GM12878 (cell line): Measurements from ENCODE around the gene PKN3. TPM values are rescaled to one million over a fixed set of nuclear protein-coding genes. Genes with fewer than 3 reads are reported as not detected.

Experiments
- ATAC-seq: fragments of 200-7000 bp; cut with Tn5 transposase; 3 replicates; pipeline ENCODE4 v1.9.1; 2020; ENCODE audit warnings: mild to moderate bottlenecking, moderate library complexity
- BruUV-seq: library from RNA; stranded (reverse); fragments of 400-500 nt; replicated peaks from 2 replicates; lab custom pipeline; 2021; lab: Mats Ljungman, UMichigan
- CTCF ChIA-PET: fragments of 300-600 bp; sonication (Branson Sonifier 250); formaldehyde crosslinking; extraction: SDS; loops from one replicate; lab custom pipeline; 2021; ENCODE audit warnings: inconsistent platforms; lab: Yijun Ruan, JAX
- POLR2A ChIA-PET: fragments of 350-600 bp; formaldehyde crosslinking; extraction: SDS; loops from one replicate; lab custom pipeline; 2021; ENCODE audit warnings: inconsistent platforms; lab: Charles Lee
- RAD21 ChIA-PET: fragments of 300-600 bp; sonication (Branson Sonifier 250); formaldehyde crosslinking; loops from one replicate; lab custom pipeline; 2023; ENCODE audit warnings: antibody characterized with exemption; ENCODE audit not compliant: unreplicated experiment; lab: Charles Lee
- SMC1A ChIA-PET: fragments of 300-600 bp; sonication (Branson Sonifier 250); formaldehyde crosslinking; loops from one replicate; lab custom pipeline; 2023; ENCODE audit not compliant: unreplicated experiment, uncharacterized antibody; lab: Charles Lee
- DNase-seq: peaks from one replicate; pipeline ENCODE4 v3.0.0-alpha.2; 2011; ENCODE audit warnings: low read depth, low spot score
- FAIRE-seq: peaks from 3 replicates; lab custom pipeline; 2011; peaks lifted over from hg19 to GRCh38; lab: Jason Lieb, UNC
- H2AFZ ChIP-seq: 2 replicates; pipeline ENCODE4 v1.6.0; 2011; ENCODE audit warnings: low read depth, low read length, control low read depth; ENCODE audit not compliant: control insufficient read depth
- H3K27ac ChIP-seq: 2 replicates; pipeline ENCODE4 v1.5.1; 2011; ENCODE audit warnings: control low read depth; ENCODE audit not compliant: control insufficient read depth, insufficient read depth
- H3K27me3 ChIP-seq, 2 experiments: replicated peaks in 1 of 2; 2 replicates each; pipeline versions ENCODE4 v1.6.0 to v1.6.1; 2011; ENCODE audit warnings: low read length in 1 of 2; ENCODE audit not compliant: control insufficient read depth in 2 of 2, insufficient read depth in 2 of 2
- H3K36me3 ChIP-seq, 2 experiments: 2 replicates each; pipeline ENCODE4 v1.5.1; 2011; ENCODE audit warnings: low read length in 1 of 2; ENCODE audit not compliant: control insufficient read depth in 2 of 2, insufficient read depth in 2 of 2
- H3K4me1 ChIP-seq: 2 replicates; pipeline ENCODE4 v1.6.1; 2011; ENCODE audit warnings: mild to moderate bottlenecking, low read length, moderate library complexity, mixed read lengths; ENCODE audit not compliant: control insufficient read depth, insufficient read depth
- H3K4me2 ChIP-seq: 2 replicates; pipeline ENCODE4 v1.6.0; 2011; ENCODE audit warnings: control low read depth; ENCODE audit not compliant: control insufficient read depth, insufficient read depth
- H3K4me3 ChIP-seq: fragments of 200-600 bp; sonication (generic); 2 replicates; pipeline ENCODE4 v1.5.1; 2016
- H3K79me2 ChIP-seq: 2 replicates; pipeline ENCODE4 v1.6.0; 2011; ENCODE audit warnings: low read length; ENCODE audit not compliant: control insufficient read depth, insufficient read depth
- H3K9ac ChIP-seq: 2 replicates; pipeline ENCODE4 v1.8.0; 2011; ENCODE audit warnings: low read length, control low read depth, mixed read lengths; ENCODE audit not compliant: control insufficient read depth, insufficient read depth
- H3K9me3 ChIP-seq: replicated peaks from 3 replicates; pipeline ENCODE4 v1.5.1; 2011; ENCODE audit warnings: mild to moderate bottlenecking, low read length; ENCODE audit not compliant: control insufficient read depth, insufficient read depth
- H4K20me1 ChIP-seq: 2 replicates; pipeline ENCODE4 v1.6.0; 2011; ENCODE audit not compliant: control insufficient read depth, insufficient read depth
- ATF2 ChIP-seq: IDR thresholded peaks from 2 replicates; pipeline ENCODE4 v1.6.1; 2012; ENCODE audit warnings: low read length, inconsistent platforms
- GATAD2B ChIP-seq: fragments of 450-650 bp; conservative IDR thresholded peaks from 2 replicates; pipeline ENCODE4 v1.6.1; 2017; ENCODE audit warnings: low read depth, mild to moderate bottlenecking, moderate library complexity
- MTA2 ChIP-seq: fragments of 450-650 bp; IDR thresholded peaks from 2 replicates; pipeline ENCODE4 v1.6.1; 2016; ENCODE audit warnings: low read depth, mild to moderate bottlenecking, moderate library complexity
- PAX8 ChIP-seq: fragments of 450-650 bp; IDR thresholded peaks from 2 replicates; pipeline ENCODE4 v1.6.1; 2017; ENCODE audit warnings: mild to moderate bottlenecking, moderate library complexity
- SMARCA5 ChIP-seq: fragments of 450-650 bp; IDR thresholded peaks from 2 replicates; pipeline ENCODE4 v1.6.1; 2017; ENCODE audit warnings: mild to moderate bottlenecking
- ZNF207 ChIP-seq: fragments of 450-650 bp; IDR thresholded peaks from 2 replicates; pipeline ENCODE4 v1.6.1; 2014; ENCODE audit warnings: antibody characterized with exemption, mild to moderate bottlenecking, borderline replicate concordance
- ZNF384 ChIP-seq: IDR thresholded peaks from 2 replicates; pipeline ENCODE4 v1.6.1; 2012; ENCODE audit warnings: low read depth, mild to moderate bottlenecking, low read length, improper control_type of control experiment, borderline replicate concordance
- WGBS: methylation state at CpG from one replicate; pipeline ENCODE4 v1.1.6; 2016; ENCODE audit warnings: low lambda C conversion rate; ENCODE audit not compliant: insufficient replicate concordance, insufficient coverage; ENCODE audit errors: missing lambda C conversion rate; 5-methylcytosine and 5-hydroxymethylcytosine counted together
- in situ Hi-C: fragments of 300-500 bp; cut with MboI; formaldehyde crosslinking; loops from 9 replicates; pipeline ENCODE4 v1.14.3; 2018; ENCODE audit warnings: mixed read lengths
- intact Hi-C: fragments of 100-400 bp; cut with micrococcal nuclease; formaldehyde crosslinking; loops from one replicate; pipeline ENCODE4 v1.14.2; 2022; ENCODE audit not compliant: unreplicated experiment
- polyA plus RNA-seq, 11 experiments: library from polyadenylated mRNA; depleted of rRNA in 4 of 11; unstranded in 6 of 11; stranded (reverse) in 5 of 11; fragments of >200 nt; fragmentation: Nextera tagmentation in 4 of 11; fragmentation: Illumina TruSeq in 1 of 11; extraction: Ambion mirVana in 4 of 11; extraction: Trizol in 1 of 11; gene quantifications; 1 replicate in 1 of 11; 2 replicates in 10 of 11; pipeline versions ENCODE4 v1.2.1 to v1.2.3, GENCODE V29; 2011 to 2016; ENCODE audit warnings: inconsistent platforms in 2 of 11, missing spikeins in 2 of 11, low read depth in 1 of 11
- total RNA-seq, 4 experiments: library from RNA; depleted of rRNA in 3 of 4; stranded (reverse); fragments of >200 nt in 3 of 4; fragmentation: Illumina TruSeq in 1 of 4; extraction: Trizol in 1 of 4; gene quantifications; 2 replicates each; pipeline versions ENCODE4 v1.2.1 to v1.2.3, GENCODE V29; 2013 to 2021

PKN3 gene
- total and polyA plus RNA-seq, 10 of the 15 experiments (the other 5 are each of a cell fraction or from before 2014, with no cell fraction given) = 0.35 to 11.0 (median 3.3) TPM

GRCh38 chr9:128718475-128718874 lies 16.2 kb downstream of the PKN3 start:
- H3K4me2 ChIP-seq = no peak overlapping the region
- ChIA-PET POLR2A (no interaction called here), SMC1A (no interaction called here), CTCF (interaction anchor here (0.6 to 0.8 kb wide), 2 partner anchors 58 to 100 kb away, joined by 3 read pairs; partner anchors contain the start of gene ENDOG), RAD21 (no interaction called here)
- H4K20me1 ChIP-seq = no peaks in the 10 kb centered on the region
- H2AFZ ChIP-seq = no peak overlapping the region
- H3K4me1 ChIP-seq = no peaks in the 10 kb centered on the region
- BruUV-seq = no TSS peak
- TF ChIP-seq ATF2 (no peak), MTA2 (no peak), ZNF384 (no peak), SMARCA5 (no peak), ZNF207 (no peak), PAX8 (no peak), GATAD2B (no peak)
- intact Hi-C loops = no loop called here
- WGBS = 73% methylated on average over 5 of the region's 5 CpGs
- in situ Hi-C loops = no loop called here
- no peak overlapping the region for H3K4me3 ChIP-seq
- DNase-seq (no peak), FAIRE-seq (no peak), ATAC-seq (no peak)
- no peak overlapping the region for H3K27ac ChIP-seq
- H3K9ac ChIP-seq = no peak overlapping the region
- H3K36me3 ChIP-seq = peaks cover 0 to 4% of the 10 kb centered on the region in 2 experiments; a peak in 2 of 4 replicates
- no peaks in the 10 kb centered on the region for H3K9me3 ChIP-seq
- peaks cover 10% of the 10 kb centered on the region for H3K79me2 ChIP-seq
- no peaks in the 10 kb centered on the region for H3K27me3 ChIP-seq
